ENCODE data around the gene SPTLC1.

The SPTLC1 gene

GRCh38 chr9:92115071-92115858, at the start of gene SPTLC1:
Gene SPTLC1 (minus strand): TSS chr9:92115413. CDS start chr9:92115370, 43 bp downstream.
- Histone ChIP-seq H3K9me3 (ENCODE audit: low read length) (no peaks in the 10 kb centered on the region), H3K27me3 (ENCODE audit: insufficient read depth, low read length) (no peaks in the 10 kb centered on the region), H2AFZ (ENCODE audit: low read length) (no peak within 1 kb of the TSS), H4K20me1 (ENCODE audit: insufficient read depth, low read length) (no peaks in the 10 kb centered on the region), H3K27ac (ENCODE audit: low read depth, low read length, poor library complexity, severe bottlenecking) (no peak within 1 kb of the TSS), H3K9me2 (ENCODE audit: low read depth, low read length) (no peaks in the 10 kb centered on the region), H3K36me3 (ENCODE audit: insufficient read depth, low read length) (peaks cover 20% of the 10 kb centered on the region), H3K4me3 (ENCODE audit: low read depth, low read length, poor library complexity, severe bottlenecking) (peak within 1 kb of the TSS; percentile 79), H3F3A (ENCODE audit: insufficient read depth, low read length) (no peaks in the 10 kb centered on the region), H3K4me1 (ENCODE audit: insufficient read depth, low read length, severe bottlenecking) (peaks cover 23% of the 10 kb centered on the region), H3K9ac (ENCODE audit: low read length) (peak within 1 kb of the TSS; percentile 72), H3K4me2 (ENCODE audit: low read length) (peak within 1 kb of the TSS; percentile 66), H3K79me2 (ENCODE audit: insufficient read depth, low read length) (peaks cover 21% of the 10 kb centered on the region)
- TF ChIP-seq EZH2 (IDR thresholded peaks at IDR 0.05; ENCODE audit: borderline replicate concordance, low read length), result no peak
- no peak for TF ChIP-seq CTCF (IDR thresholded peaks at IDR 0.05; ENCODE audit: low read length)

- no peak overlapping the region for H2AFZ ChIP-seq (ENCODE audit: low read length)
- no peak overlapping the region for H3K27ac ChIP-seq (ENCODE audit: low read depth, low read length, poor library complexity, severe bottlenecking)
- H3K4me2 ChIP-seq (ENCODE audit: low read length), result no peak overlapping the region
- H3K36me3 ChIP-seq (ENCODE audit: insufficient read depth, low read length), result no peaks in the 10 kb centered on the region
- H3K27me3 ChIP-seq (ENCODE audit: insufficient read depth, low read length), result no peaks in the 10 kb centered on the region; the same call in 1 of the 2 replicates
- H3K9me2 ChIP-seq (ENCODE audit: low read depth, low read length), result no peaks in the 10 kb centered on the region
- TF ChIP-seq CTCF (IDR thresholded peaks at IDR 0.05; ENCODE audit: low read length), result no peak
- TF ChIP-seq EZH2 (IDR thresholded peaks at IDR 0.05; ENCODE audit: borderline replicate concordance, low read length), result no peak
- H3K4me1 ChIP-seq (ENCODE audit: insufficient read depth, low read length, severe bottlenecking), result no peaks in the 10 kb centered on the region
- H3F3A ChIP-seq (ENCODE audit: insufficient read depth, low read length), result no peaks in the 10 kb centered on the region
- no peaks in the 10 kb centered on the region for H4K20me1 ChIP-seq (ENCODE audit: insufficient read depth, low read length)
- no peak overlapping the region for H3K4me3 ChIP-seq (ENCODE audit: low read depth, low read length, poor library complexity, severe bottlenecking)
- no peak overlapping the region for H3K9ac ChIP-seq (ENCODE audit: low read length)
- H3K9me3 ChIP-seq (ENCODE audit: low read length), result no peaks in the 10 kb centered on the region
- no peaks in the 10 kb centered on the region for H3K79me2 ChIP-seq (ENCODE audit: insufficient read depth, low read length)
These were observed 49.8 kb upstream of the SPTLC1 start for GRCh38 chr9:92164975-92165374.

- no peak for TF ChIP-seq CTCF (IDR thresholded peaks at IDR 0.05; ENCODE audit: low read length)
- TF ChIP-seq EZH2 (IDR thresholded peaks at IDR 0.05; ENCODE audit: borderline replicate concordance, low read length), result no peak
These were observed 49.3 kb upstream of the SPTLC1 start for GRCh38 chr9:92164490-92164889.

More at GRCh38 chr9:92164490-92164889, 49.3 kb upstream of the SPTLC1 start:
- Histone ChIP-seq H4K20me1 (ENCODE audit: insufficient read depth, low read length) (no peaks in the 10 kb centered on the region), H3K27me3 (ENCODE audit: insufficient read depth, low read length) (no peaks in the 10 kb centered on the region; the same call in 1 of the 2 replicates), H3K4me1 (ENCODE audit: insufficient read depth, low read length, severe bottlenecking) (no peaks in the 10 kb centered on the region), H3K4me3 (ENCODE audit: low read depth, low read length, poor library complexity, severe bottlenecking) (no peak overlapping the region), H3K9me3 (ENCODE audit: low read length) (no peaks in the 10 kb centered on the region), H3K27ac (ENCODE audit: low read depth, low read length, poor library complexity, severe bottlenecking) (no peak overlapping the region), H3F3A (ENCODE audit: insufficient read depth, low read length) (no peaks in the 10 kb centered on the region), H3K36me3 (ENCODE audit: insufficient read depth, low read length) (no peaks in the 10 kb centered on the region), H3K9ac (ENCODE audit: low read length) (no peak overlapping the region), H3K9me2 (ENCODE audit: low read depth, low read length) (no peaks in the 10 kb centered on the region), H3K4me2 (ENCODE audit: low read length) (no peak overlapping the region), H3K79me2 (ENCODE audit: insufficient read depth, low read length) (no peaks in the 10 kb centered on the region), H2AFZ (ENCODE audit: low read length) (no peak overlapping the region)
